Nephron progenitor cell (in vitro differentiated cells): ENCODE data around the gene FAP.

ENCODE experiments used
- DNase-seq: peaks from one replicate; pipeline ENCODE4 v3.0.0; 2021
- H3K27ac Mint-ChIP-seq: 2 replicates; pipeline ENCODE4 v1.8.0; 2021; ENCODE audit warnings: mild to moderate bottlenecking, moderate library complexity, mixed read lengths
- H3K27me3 Mint-ChIP-seq: 2 replicates; pipeline ENCODE4 v1.8.0; 2021; ENCODE audit warnings: mild to moderate bottlenecking, low read depth, mixed read lengths; ENCODE audit not compliant: poor library complexity
- H3K36me3 Mint-ChIP-seq: 2 replicates; pipeline ENCODE4 v1.8.0; 2021; ENCODE audit warnings: low read depth, mixed read lengths
- H3K4me1 Mint-ChIP-seq: 2 replicates; pipeline ENCODE4 v1.8.0; 2021; ENCODE audit warnings: mixed read lengths
- H3K4me3 Mint-ChIP-seq: 2 replicates; pipeline ENCODE4 v1.8.0; 2021; ENCODE audit warnings: mild to moderate bottlenecking, moderate library complexity, mixed read lengths
- H3K9me3 Mint-ChIP-seq: 2 replicates; pipeline ENCODE4 v1.8.0; 2021; ENCODE audit warnings: mild to moderate bottlenecking, moderate library complexity, mixed read lengths
- CTCF ChIP-seq: fragments of 200-600 bp; sonication (generic); IDR thresholded peaks from 2 replicates; pipeline ENCODE4 v1.5.0; 2021; ENCODE audit warnings: antibody characterized with exemption

FAP gene

GRCh38 chr2:162184821-162185450, 58.3 kb downstream of the FAP start:
- Mint-ChIP-seq H3K4me1 (no peaks in the 10 kb centered on the region), H3K27ac (no peak overlapping the region), H3K9me3 (no peaks in the 10 kb centered on the region), H3K4me3 (no peak overlapping the region), H3K27me3 (no peaks in the 10 kb centered on the region), H3K36me3 (no peaks in the 10 kb centered on the region)
- DNase-seq = no peak
- no peak for TF ChIP-seq CTCF

- no peak for TF ChIP-seq CTCF
- Mint-ChIP-seq H3K27ac (no peak overlapping the region), H3K9me3 (no peaks in the 10 kb centered on the region), H3K36me3 (no peaks in the 10 kb centered on the region), H3K4me3 (no peak overlapping the region), H3K4me1 (no peaks in the 10 kb centered on the region), H3K27me3 (no peaks in the 10 kb centered on the region)
- no peak for DNase-seq
Observed at GRCh38 chr2:162184359-162184758, 58.9 kb downstream of the FAP start.

GRCh38 chr2:162182395-162182794, 60.9 kb downstream of the FAP start:
- DNase-seq = no peak
- Mint-ChIP-seq H3K4me3 (no peak overlapping the region), H3K4me1 (no peaks in the 10 kb centered on the region), H3K27me3 (peaks cover under 1% of the 10 kb centered on the region), H3K9me3 (no peaks in the 10 kb centered on the region), H3K27ac (no peak overlapping the region), H3K36me3 (no peaks in the 10 kb centered on the region)
- TF ChIP-seq CTCF = no peak

GRCh38 chr2:162177301-162177700, 65.9 kb downstream of the FAP start:
- no peaks in the 10 kb centered on the region for H3K9me3 Mint-ChIP-seq
- no peak overlapping the region for H3K27ac Mint-ChIP-seq
- no peak overlapping the region for H3K4me3 Mint-ChIP-seq
- peaks cover 6% of the 10 kb centered on the region for H3K27me3 Mint-ChIP-seq
- no peak for DNase-seq
- TF ChIP-seq CTCF = no peak
- H3K36me3 Mint-ChIP-seq = no peaks in the 10 kb centered on the region
- H3K4me1 Mint-ChIP-seq = no peaks in the 10 kb centered on the region

DNA sequence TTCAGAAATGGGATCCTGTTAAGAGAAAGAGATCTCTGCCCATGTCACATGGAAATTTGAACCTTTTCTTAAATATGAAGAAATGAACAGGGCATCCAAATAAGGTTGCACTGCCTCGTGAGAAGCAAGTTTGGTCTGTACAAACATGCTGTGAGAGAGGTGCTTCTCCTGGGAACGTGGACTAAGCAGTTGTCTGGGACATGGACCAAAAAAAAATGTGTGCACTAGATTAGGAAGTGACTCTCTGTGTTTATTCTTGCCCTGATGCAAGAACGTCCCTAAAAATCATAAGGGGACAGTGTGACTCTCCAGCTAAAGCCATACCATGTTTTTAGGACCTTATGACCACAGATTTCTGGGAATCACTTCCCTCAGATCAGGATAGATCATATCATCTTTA, 67.5 kb downstream of the FAP start:
- no peaks in the 10 kb centered on the region for H3K4me1 Mint-ChIP-seq
- no peaks in the 10 kb centered on the region for H3K36me3 Mint-ChIP-seq
- DNase-seq = no peak
- TF ChIP-seq CTCF = no peak
- H3K27ac Mint-ChIP-seq = no peak overlapping the region
- H3K9me3 Mint-ChIP-seq = no peaks in the 10 kb centered on the region
- peaks cover 6% of the 10 kb centered on the region for H3K27me3 Mint-ChIP-seq
- H3K4me3 Mint-ChIP-seq = no peak overlapping the region

GRCh38 chr2:162174746-162175145, 68.5 kb downstream of the FAP start:
- Mint-ChIP-seq H3K36me3 (no peaks in the 10 kb centered on the region), H3K27ac (no peak overlapping the region), H3K9me3 (no peaks in the 10 kb centered on the region), H3K27me3 (peaks cover 6% of the 10 kb centered on the region), H3K4me3 (no peak overlapping the region), H3K4me1 (no peaks in the 10 kb centered on the region)
- DNase-seq = no peak
- TF ChIP-seq CTCF = no peak
